Activated naive CD8-positive, alpha-beta T cell treated with anti-CD3 and anti-CD28 coated beads, Interleukin-2, amount 10 ng/mL, durations not matched to agents 7 days and 5 days (primary cell): ENCODE results near the gene KCNK7. TPM values are rescaled to one million over a fixed set of nuclear protein-coding genes. Genes with fewer than 3 reads are reported as not detected.

Experiments
- ATAC-seq: fragments of 150-1000 bp; cut with Tn5 transposase; one replicate; pipeline ENCODE4 v1.10.0; 2021; ENCODE audit warnings: low read depth, moderate library complexity
- POLR2A ChIA-PET: fragments of 350-600 bp; sonication (Branson Sonifier 250); formaldehyde crosslinking; loops from one replicate; lab custom pipeline; 2021; ENCODE audit warnings: antibody characterized with exemption; lab: Charles Lee
- DNase-seq: peaks from one replicate; pipeline ENCODE4 v3.0.0; 2021
- H3K27ac Mint-ChIP-seq: one replicate; pipeline ENCODE4 v1.8.0; 2022; ENCODE audit warnings: mild to moderate bottlenecking, mixed read lengths
- H3K27me3 Mint-ChIP-seq: one replicate; pipeline ENCODE4 v1.8.0; 2022; ENCODE audit warnings: mild to moderate bottlenecking, moderate library complexity, mixed read lengths
- H3K36me3 Mint-ChIP-seq: one replicate; pipeline ENCODE4 v1.8.0; 2021; ENCODE audit warnings: mild to moderate bottlenecking, mixed read lengths
- H3K4me1 Mint-ChIP-seq: one replicate; pipeline ENCODE4 v1.8.0; 2021; ENCODE audit warnings: mixed read lengths
- H3K4me3 Mint-ChIP-seq: one replicate; pipeline ENCODE4 v1.8.0; 2022; ENCODE audit warnings: mild to moderate bottlenecking, moderate library complexity, mixed read lengths
- H3K9me3 Mint-ChIP-seq: one replicate; pipeline ENCODE4 v1.8.0; 2021; ENCODE audit warnings: mixed read lengths
- total RNA-seq, 2 experiments: library from RNA; stranded (reverse); gene quantifications; one replicate each; pipeline ENCODE4 v1.2.3, GENCODE V29; 2021

The KCNK7 gene
- total RNA-seq, 2 experiments from 2014 or later = 0.96 to 1.0 TPM

DNA sequence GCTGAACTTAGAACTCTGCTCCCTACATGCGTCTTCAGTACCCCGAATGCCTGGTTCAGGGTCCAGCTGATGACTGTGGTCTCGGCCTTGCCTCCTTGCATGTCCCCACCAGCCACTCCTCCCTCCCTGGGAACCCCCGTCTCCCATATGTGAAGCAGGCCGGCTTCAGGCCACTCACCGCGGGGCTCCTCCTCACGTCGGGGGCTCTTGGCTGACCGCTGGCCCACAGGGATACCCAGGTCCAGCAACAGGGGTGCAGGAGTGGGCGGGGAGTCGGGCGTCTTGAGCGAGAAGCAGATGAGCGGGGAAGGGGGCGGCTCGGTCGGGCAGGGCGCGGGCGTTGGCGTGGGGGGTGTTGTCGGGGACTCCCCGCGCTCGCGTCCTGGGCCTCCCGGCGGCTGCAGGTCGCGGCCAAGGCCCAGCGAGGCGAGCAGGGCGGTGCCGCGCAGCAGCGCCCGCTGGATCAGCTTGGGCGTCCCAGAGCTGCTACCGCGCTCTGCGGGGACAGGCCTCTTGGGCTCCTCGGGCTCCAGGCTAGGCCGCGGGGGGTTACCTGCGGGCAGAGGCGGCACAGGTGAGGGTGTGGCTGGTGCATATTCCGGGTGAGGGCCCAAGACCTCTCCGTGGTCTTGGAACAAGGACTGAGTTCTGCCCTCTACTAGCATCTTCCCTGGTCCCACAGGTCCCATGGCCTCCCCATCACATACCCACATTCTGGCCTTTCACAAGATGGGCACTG, 3.8 kb upstream of the KCNK7 start:
- Mint-ChIP-seq H3K9me3 (no peaks in the 10 kb centered on the region), H3K36me3 (peaks cover 5% of the 10 kb centered on the region), H3K4me1 (no peaks in the 10 kb centered on the region), H3K27ac (no peak overlapping the region), H3K4me3 (no peak overlapping the region), H3K27me3 (no peaks in the 10 kb centered on the region)
- DNase-seq (no peak), ATAC-seq (no peak)
- POLR2A ChIA-PET = interaction anchor here (0.7 kb wide), 1 partner anchor 53 kb away, joined by 4 read pairs; no protein-coding TSS in a partner anchor

DNA sequence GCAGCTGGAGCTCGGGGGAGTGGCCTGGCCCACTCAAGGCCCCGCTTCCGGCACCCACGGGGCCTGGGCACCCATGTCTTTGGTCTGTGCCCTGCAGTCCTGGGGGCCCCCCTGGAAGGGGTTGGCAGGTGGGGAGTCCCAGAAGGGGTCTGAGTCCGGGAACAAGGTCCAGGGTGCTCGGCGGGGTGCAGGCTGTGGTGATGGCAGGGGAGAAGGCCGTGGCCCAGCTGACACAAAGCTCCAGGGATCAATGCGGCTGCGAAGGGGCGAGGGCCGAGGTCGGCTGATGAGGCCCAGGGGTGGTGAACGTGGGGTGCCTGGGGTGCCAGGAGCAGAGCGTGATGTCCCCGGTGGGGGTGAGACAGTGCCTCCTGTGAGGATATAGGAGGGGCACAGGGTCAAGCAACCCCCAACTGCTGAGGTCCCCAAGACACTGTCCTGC, 2.7 kb upstream of the KCNK7 start:
- no peak overlapping the region for H3K27ac Mint-ChIP-seq
- POLR2A ChIA-PET = interaction anchor here (0.6 to 1.7 kb wide), 2 partner anchors 13 to 21 kb away, joined by 3 to 4 read pairs; no protein-coding TSS in a partner anchor
- no peaks in the 10 kb centered on the region for H3K4me1 Mint-ChIP-seq
- H3K36me3 Mint-ChIP-seq = peaks cover under 1% of the 10 kb centered on the region
- H3K9me3 Mint-ChIP-seq = no peaks in the 10 kb centered on the region
- H3K4me3 Mint-ChIP-seq = no peak overlapping the region
- DNase-seq (no peak), ATAC-seq (no peak)
- H3K27me3 Mint-ChIP-seq = no peaks in the 10 kb centered on the region

DNA sequence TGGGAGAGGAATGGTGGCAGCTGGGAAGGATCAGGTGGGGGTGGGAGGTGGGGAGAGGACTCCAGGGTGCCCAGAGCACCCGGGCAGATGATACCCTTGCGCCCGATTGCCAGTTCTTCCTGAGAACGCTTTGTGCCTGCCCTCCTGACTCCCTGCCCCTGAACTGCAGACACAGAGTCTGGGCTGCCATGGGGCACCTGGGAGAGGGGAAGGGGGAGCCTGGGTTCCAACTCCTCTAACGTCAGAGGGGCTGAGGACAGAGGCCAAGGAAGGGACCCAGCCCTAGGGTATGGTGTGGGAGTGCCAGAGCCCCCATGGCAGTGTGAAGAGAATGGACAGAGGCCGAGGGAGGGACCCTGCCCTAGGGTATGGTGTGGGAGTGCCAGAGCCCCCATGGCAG, 920 bp upstream of the KCNK7 start:
- Mint-ChIP-seq H3K27me3 (no peaks in the 10 kb centered on the region), H3K36me3 (no peaks in the 10 kb centered on the region), H3K27ac (no peak overlapping the region), H3K4me1 (no peaks in the 10 kb centered on the region), H3K9me3 (no peaks in the 10 kb centered on the region), H3K4me3 (no peak overlapping the region)
- ATAC-seq (no peak), DNase-seq (no peak)
- POLR2A ChIA-PET = interaction anchor here (1.1 kb wide), 1 partner anchor 9 kb away, joined by 3 read pairs; no protein-coding TSS in a partner anchor

DNA sequence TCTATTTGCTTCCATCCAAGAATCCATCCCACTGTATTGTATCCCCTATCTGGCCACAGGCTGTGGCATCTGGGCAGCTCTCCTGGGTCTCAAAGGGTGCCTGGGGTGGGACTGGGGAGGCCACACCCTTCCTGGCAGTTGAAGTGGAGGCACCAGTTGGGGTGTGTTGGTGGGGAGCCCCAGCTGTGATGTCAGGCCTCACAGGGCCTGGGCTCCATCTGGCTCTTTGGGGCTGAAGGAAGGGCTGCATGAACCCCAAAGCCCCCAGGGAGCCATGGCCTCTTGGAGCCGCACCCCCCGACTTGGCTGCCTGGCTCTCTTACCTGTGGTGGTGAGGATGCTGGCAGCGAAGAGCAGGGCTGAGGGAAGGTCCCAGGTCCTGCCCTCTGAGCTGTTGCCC, 469 bp downstream of the KCNK7 start:
- H3K27ac Mint-ChIP-seq = peak overlapping the region; percentile 63
- H3K27me3 Mint-ChIP-seq = no peaks in the 10 kb centered on the region
- H3K4me1 Mint-ChIP-seq = no peaks in the 10 kb centered on the region
- H3K36me3 Mint-ChIP-seq = peaks cover 4% of the 10 kb centered on the region
- DNase-seq = no peak
- H3K4me3 Mint-ChIP-seq = no peak overlapping the region
- no peaks in the 10 kb centered on the region for H3K9me3 Mint-ChIP-seq
- POLR2A ChIA-PET = interaction anchor here (0.5 to 5.0 kb wide), 6 partner anchors 10 to 63 kb away, joined by 3 to 24 read pairs (median 3); partner anchors contain the start of gene FAM89B
- no peak for ATAC-seq

DNA sequence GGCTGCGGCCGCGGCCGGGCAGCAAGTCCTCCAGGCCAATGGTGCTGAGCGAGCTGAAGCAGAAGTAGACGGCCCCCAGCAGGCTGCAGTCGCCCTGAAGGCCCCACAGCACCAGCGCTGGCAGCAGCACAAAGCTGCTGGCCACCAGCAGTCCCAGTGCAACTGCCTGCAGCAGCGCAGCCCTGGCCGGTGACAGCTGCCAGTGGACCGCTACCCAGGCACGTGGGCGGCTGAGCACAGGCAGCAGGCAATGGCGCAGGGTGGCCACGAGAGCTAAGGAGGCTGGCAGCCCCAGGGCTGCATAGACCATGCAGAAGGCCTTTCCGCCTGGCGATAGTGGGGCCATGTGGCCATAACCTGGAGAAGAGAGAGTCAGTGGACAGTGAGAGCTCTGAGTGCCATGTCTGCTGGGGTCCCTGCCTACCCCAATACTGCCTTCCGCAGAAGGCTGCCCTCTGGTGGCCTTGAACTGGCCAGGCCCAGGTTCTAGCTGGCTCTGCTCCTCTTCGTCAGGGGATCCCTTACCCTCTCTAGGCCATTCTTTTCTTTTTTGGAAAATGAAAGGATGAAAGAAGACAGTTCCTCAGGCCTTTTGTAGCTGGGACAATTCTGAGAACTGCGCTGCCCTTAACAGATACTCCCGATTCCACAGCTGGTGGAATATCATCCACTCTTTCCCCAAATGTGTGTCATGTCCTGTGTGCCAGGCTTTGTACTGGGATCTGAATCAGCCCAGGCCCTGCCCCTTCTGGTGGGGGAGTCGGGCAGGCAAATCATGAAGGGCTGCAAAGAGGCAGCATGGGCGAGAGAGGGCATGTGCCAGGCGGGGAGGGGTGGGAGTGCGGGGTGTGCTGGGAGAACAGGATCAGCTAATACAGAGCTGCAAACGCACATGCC, 1.8 kb downstream of the KCNK7 start:
- POLR2A ChIA-PET = interaction anchor here (0.6 to 5.0 kb wide), 10 partner anchors 11 to 125 kb away, joined by 3 to 24 read pairs (median 4); partner anchors contain the start of genes EHBP1L1 and MAP3K11
- H3K27me3 Mint-ChIP-seq = no peaks in the 10 kb centered on the region
- H3K4me1 Mint-ChIP-seq = peaks cover 6% of the 10 kb centered on the region
- peak; percentile 60 for DNase-seq
- no peaks in the 10 kb centered on the region for H3K9me3 Mint-ChIP-seq
- H3K36me3 Mint-ChIP-seq = peaks cover 5% of the 10 kb centered on the region
- H3K4me3 Mint-ChIP-seq = no peak overlapping the region
- peak; percentile 48 for ATAC-seq
- peak overlapping the region; percentile 48 for H3K27ac Mint-ChIP-seq

DNA sequence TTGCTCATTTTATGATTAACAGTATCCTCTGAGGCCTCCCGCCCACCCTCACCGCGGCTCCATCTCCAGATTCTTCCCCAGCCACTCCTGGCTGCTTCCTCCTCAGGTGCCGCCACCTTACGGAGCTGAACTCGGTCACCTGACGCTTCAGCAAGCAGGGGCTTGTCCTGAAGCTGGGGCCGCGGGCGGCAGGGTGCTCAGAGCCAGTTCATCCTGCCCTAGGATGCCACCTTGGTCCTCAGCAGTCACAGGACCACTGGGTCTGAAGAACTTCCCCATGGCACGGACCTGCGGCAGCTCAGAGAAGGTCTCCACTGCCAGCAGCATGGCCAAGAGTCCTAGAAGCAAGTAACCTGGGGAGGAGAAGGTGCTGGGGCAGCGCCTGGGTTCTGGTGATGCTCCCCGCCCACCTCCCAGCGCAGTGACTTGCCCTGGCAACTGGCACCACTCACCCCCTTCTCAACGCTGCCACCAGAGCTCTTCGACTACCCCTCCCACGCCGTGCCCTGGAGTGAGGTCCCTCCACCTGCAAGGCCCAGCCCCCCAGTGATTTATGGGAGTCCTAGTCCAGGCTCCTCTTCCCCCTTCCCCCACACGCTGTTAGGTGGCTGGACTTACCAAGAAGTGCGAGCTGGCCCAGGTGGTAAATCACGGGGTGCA, 2.6 kb downstream of the KCNK7 start:
- H3K27ac Mint-ChIP-seq = no peak overlapping the region
- peaks cover 6% of the 10 kb centered on the region for H3K36me3 Mint-ChIP-seq
- peaks cover 13% of the 10 kb centered on the region for H3K4me1 Mint-ChIP-seq
- DNase-seq = no peak
- no peaks in the 10 kb centered on the region for H3K9me3 Mint-ChIP-seq
- no peaks in the 10 kb centered on the region for H3K27me3 Mint-ChIP-seq
- POLR2A ChIA-PET = interaction anchor here (0.7 to 5.0 kb wide), 8 partner anchors 10 to 52 kb away, joined by 3 to 24 read pairs (median 4); partner anchors contain the start of genes EHBP1L1 and MAP3K11
- ATAC-seq = no peak
- no peak overlapping the region for H3K4me3 Mint-ChIP-seq

DNA sequence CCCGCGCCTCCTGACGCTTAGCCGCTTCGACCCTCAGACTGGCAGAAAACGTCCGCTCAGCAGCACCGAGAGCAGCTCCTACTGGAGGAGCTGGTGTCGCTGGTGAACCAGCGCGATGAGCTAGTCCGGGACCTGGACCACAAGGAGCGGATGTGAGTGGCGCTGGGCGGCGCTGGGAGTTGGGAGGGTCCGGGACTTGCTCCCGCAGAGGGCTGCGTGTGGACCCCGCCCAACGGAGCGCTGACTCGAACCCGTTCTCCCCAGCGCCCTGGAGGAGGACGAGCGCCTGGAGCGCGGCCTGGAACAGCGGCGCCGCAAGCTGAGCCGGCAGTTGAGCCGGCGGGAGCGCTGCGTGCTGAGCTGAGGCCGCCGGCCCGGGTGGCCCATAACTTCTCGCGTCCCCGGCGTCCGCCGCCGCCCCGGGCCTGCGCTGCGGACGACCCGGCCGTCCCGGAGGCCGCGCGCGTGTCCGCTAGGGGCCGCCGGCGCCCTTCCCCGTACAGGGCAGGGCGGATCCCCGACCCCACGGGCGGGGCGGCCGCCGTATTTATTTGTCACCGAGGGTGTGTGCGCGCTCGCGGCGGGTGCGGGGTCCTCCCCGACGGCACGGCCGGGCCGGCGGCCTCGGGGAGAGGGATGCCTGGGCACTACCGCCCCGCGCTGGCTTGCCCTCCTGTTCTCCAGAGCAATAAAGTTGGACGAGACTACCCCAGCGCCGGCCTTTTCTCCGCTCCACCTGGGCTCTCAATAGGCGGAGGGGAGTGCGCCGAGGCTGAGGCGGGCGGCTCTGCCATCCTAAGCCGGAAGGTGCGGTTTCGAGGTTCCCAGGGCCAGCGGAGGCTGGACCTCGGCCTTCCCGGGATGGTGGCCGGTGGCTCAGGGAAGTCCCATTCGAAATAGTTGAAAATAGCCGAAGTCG, 3.4 kb downstream of the KCNK7 start:
- Mint-ChIP-seq H3K9me3 (no peaks in the 10 kb centered on the region), H3K36me3 (peaks cover 8% of the 10 kb centered on the region), H3K27me3 (no peaks in the 10 kb centered on the region), H3K4me1 (peaks cover 21% of the 10 kb centered on the region), H3K27ac (no peak overlapping the region), H3K4me3 (no peak overlapping the region)
- POLR2A ChIA-PET = interaction anchor here (1.9 to 8.3 kb wide), 3 partner anchors 15 to 51 kb away, joined by 4 to 107 read pairs (median 24); partner anchors contain the start of gene EHBP1L1
- ATAC-seq (no peak), DNase-seq (no peak)

DNA sequence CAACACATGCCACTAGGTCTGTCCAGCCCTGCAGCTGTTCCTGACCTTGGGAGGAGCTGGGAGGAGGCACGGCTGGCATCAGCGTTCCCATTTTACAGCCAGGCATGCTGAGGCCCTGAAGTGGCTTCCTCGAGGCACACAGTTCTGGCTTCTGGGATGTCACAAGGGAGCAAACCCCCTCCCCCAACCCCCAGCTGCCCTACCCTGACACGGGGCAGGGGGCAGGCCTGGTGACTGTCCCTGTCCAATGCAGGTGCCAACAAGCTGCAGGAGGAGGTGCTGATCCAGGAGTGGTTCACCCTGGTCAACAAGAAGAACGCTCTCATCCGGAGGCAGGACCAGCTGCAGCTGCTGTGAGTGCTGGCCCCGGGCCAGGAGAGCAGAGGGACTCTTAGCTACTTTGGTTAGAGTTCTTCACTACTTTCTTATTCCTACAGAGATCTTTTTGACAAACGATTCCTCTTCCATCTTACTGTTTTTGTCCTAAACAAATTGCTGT, 5.3 kb downstream of the KCNK7 start:
- H3K27me3 Mint-ChIP-seq = no peaks in the 10 kb centered on the region
- peaks cover 29% of the 10 kb centered on the region for H3K4me1 Mint-ChIP-seq
- no peak for ATAC-seq
- no peaks in the 10 kb centered on the region for H3K9me3 Mint-ChIP-seq
- peaks cover 10% of the 10 kb centered on the region for H3K36me3 Mint-ChIP-seq
- H3K4me3 Mint-ChIP-seq = no peak overlapping the region
- POLR2A ChIA-PET = interaction anchor here (0.6 to 8.3 kb wide), 8 partner anchors 11 to 65 kb away, joined by 3 to 107 read pairs (median 4); partner anchors contain the start of genes EHBP1L1, FAM89B, SCYL1 and ZNRD2
- H3K27ac Mint-ChIP-seq = peak overlapping the region; percentile 21
- no peak for DNase-seq

DNA sequence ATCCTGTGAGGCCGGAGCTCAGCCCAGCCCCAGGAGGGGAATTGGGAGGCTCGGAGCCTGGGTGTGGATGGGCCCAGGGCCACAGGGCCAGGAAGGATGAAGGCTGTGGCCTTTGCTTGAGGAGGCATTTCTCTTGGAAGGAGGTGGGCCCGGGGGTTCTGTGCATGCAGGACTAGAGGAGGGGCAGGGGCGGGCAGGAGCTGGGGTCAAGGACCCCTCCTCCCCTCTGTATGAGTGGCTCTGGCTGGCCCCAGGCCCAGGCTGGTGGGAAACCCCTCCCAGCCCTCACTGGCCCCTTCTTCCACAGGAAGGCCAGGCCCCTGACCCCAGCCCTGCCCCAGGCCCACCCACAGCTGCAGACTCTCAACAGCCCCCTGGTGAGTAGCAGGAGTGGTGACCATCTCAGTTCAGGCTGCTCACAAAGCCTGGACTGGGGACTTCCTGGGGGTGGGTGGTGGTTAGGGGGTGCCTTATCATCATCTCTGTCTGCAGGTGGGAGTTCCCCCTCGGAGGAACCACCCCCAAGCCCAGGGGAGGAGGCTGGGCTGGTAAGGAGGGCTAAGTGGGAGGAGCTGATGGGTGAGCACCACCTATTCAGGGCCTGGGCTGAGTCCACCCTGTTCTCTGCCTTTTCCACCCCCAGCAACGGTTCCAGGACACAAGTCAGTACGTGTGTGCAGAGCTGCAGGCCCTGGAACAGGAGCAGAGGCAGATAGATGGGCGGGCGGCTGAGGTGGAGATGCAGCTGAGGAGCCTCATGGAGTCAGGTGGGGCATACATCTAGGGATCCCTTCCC, 6.0 kb downstream of the KCNK7 start:
- POLR2A ChIA-PET = interaction anchor here (0.6 to 8.3 kb wide), 8 partner anchors 13 to 145 kb away, joined by 3 to 107 read pairs (median 4); partner anchors contain the start of genes EHBP1L1, FAM89B, SCYL1 and ZNRD2
- peak overlapping the region; percentile 93 for H3K27ac Mint-ChIP-seq
- no peaks in the 10 kb centered on the region for H3K9me3 Mint-ChIP-seq
- peak; percentile 14 for ATAC-seq
- H3K4me1 Mint-ChIP-seq = peaks cover 29% of the 10 kb centered on the region
- no peaks in the 10 kb centered on the region for H3K27me3 Mint-ChIP-seq
- H3K4me3 Mint-ChIP-seq = no peak overlapping the region
- peaks cover 10% of the 10 kb centered on the region for H3K36me3 Mint-ChIP-seq
- no peak for DNase-seq

DNA sequence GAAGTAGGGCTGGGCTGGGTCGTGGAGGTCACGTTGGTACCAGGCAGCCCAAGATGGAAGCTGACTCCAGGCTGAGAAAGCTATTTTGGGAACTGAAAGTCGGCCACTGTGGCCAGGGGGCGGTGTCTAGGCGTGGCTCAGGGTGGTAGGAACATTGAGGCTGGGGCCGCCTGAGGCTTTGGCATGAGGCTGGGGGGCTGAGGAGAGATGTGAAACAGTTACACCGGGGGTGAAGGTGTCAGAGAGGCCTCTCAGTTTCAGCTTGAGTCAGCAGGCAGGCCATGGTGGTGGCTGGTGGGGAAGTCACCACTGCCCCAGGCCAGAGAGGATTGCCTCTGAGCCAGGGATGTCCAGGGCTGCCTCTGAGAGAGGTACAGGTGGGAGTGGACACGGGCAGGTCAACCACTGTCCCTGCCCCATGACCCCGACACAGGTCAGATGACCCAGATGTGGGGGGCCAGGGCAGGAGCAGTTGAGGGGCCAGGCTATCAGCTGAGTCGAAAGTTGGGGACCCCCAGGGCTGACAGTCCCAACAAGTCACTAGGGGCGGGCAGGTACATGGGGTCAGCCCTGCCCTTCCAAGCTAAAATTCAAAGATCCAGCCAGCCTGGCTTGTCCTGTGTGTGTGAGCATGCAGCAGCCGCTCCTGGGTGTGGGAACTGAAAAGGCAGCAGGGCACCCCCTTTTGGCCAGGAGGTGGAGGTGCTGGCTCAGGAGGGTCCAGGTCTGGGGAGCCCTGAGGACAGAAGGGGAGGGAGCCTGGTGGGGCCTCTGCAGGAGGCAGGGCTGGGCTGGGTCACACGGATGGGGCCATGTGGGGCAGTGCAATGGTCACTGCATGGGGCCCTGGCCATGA, 7.2 kb downstream of the KCNK7 start:
- Mint-ChIP-seq H3K4me1 (peaks cover 31% of the 10 kb centered on the region), H3K27me3 (no peaks in the 10 kb centered on the region), H3K4me3 (peak overlapping the region; percentile 64), H3K27ac (peak overlapping the region; percentile 93), H3K36me3 (peaks cover 12% of the 10 kb centered on the region), H3K9me3 (no peaks in the 10 kb centered on the region)
- POLR2A ChIA-PET = interaction anchor here (0.6 to 8.3 kb wide), 16 partner anchors 7 to 637 kb away, joined by 3 to 107 read pairs (median 4); partner anchors contain the start of genes EHBP1L1, FAM89B, KCNK7 and MAP3K11
- DNase-seq = peak; percentile 75
- peak; percentile 82 for ATAC-seq
